ENCODE results near the gene MAP2K4. TPM values are rescaled to one million over a fixed set of nuclear protein-coding genes. Genes with fewer than 3 reads are reported as not detected.

MAP2K4 gene
- total RNA-seq, 2 donors from 2014 or later: 49.0 to 54.6 TPM

DNA sequence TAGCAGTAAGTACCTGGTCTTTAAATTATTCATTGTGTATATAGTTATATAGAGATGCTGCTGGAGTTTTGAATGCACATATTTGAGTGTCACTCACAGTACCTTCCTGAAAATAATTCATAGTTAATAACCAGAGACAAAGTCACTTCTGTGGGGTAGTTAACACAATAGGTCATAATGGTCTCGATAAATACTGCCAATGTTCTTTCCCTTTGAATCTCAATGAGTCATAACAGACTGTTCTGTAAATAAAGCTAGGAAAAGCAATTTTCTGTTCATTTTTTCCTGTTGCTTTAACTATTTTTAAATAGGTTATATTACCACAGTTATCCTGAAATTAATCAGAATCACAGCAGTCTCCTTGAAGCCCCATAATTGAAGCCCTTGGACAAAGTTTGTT, 87.2 kb downstream of the MAP2K4 start:
- Histone ChIP-seq H3K27me3 (ENCODE audit: control insufficient read depth, insufficient read depth, low read length, poor library complexity, severe bottlenecking) (no peaks in the 10 kb centered on the region), H3K4me3 (ENCODE audit: low read length) (no peak overlapping the region), H3K36me3 (ENCODE audit: control insufficient read depth, insufficient read depth, low read length) (peaks cover 22% of the 10 kb centered on the region), H3K9ac (ENCODE audit: extremely low read depth, low read length, poor library complexity, severe bottlenecking) (no peak overlapping the region), H3K27ac (ENCODE audit: low read depth, low read length) (no peak overlapping the region), H3K9me3 (ENCODE audit: control insufficient read depth, low read length) (no peaks in the 10 kb centered on the region), H3K4me1 (ENCODE audit: control insufficient read depth, insufficient read depth, low read length) (no peaks in the 10 kb centered on the region)
- H3K9me3 Mint-ChIP-seq: no peaks in the 10 kb centered on the region
- peaks cover 26% of the 10 kb centered on the region for H3K36me3 Mint-ChIP-seq (ENCODE audit: low read depth)
- H3K4me3 Mint-ChIP-seq: no peak overlapping the region
- TF ChIP-seq, protein P1, sequence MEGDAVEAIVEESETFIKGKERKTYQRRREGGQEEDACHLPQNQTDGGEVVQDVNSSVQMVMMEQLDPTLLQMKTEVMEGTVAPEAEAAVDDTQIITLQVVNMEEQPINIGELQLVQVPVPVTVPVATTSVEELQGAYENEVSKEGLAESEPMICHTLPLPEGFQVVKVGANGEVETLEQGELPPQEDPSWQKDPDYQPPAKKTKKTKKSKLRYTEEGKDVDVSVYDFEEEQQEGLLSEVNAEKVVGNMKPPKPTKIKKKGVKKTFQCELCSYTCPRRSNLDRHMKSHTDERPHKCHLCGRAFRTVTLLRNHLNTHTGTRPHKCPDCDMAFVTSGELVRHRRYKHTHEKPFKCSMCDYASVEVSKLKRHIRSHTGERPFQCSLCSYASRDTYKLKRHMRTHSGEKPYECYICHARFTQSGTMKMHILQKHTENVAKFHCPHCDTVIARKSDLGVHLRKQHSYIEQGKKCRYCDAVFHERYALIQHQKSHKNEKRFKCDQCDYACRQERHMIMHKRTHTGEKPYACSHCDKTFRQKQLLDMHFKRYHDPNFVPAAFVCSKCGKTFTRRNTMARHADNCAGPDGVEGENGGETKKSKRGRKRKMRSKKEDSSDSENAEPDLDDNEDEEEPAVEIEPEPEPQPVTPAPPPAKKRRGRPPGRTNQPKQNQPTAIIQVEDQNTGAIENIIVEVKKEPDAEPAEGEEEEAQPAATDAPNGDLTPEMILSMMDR (conservative IDR thresholded peaks at IDR 0.05): no peak
- H3K27me3 Mint-ChIP-seq (ENCODE audit: insufficient read depth): no peaks in the 10 kb centered on the region
- H3K4me1 Mint-ChIP-seq: peaks cover 20% of the 10 kb centered on the region
- 100% methylated on average over 1 of the region's 1 CpG for WGBS, 2 experiments (ENCODE audit: insufficient coverage in 1 of 2, insufficient read length in 1 of 2)
- H3K27ac Mint-ChIP-seq: no peak overlapping the region
- no peak for DNase-seq

DNA sequence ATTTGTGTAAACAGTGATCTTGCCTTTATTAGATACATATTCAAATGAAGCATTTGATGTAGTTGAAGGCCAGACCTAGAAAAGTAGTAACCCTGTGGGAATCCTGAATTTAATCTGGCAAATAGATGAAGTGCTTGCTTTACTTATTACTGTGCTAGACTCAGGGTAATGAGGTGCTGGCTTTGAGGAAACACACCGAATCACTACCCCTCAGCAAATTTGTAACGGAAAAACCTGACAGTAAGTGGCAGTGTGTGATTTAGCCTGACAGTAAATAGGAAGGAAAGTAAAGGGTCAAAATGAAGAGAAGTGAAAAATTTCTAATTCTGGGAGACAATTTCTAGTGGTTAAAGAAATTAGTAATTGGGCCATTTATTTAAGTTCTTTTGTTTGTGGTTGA, 90.2 kb downstream of the MAP2K4 start:
- Mint-ChIP-seq H3K4me3 (no peak overlapping the region), H3K27me3 (ENCODE audit: insufficient read depth) (no peaks in the 10 kb centered on the region), H3K36me3 (ENCODE audit: low read depth) (peaks cover 45% of the 10 kb centered on the region), H3K4me1 (peaks cover 9% of the 10 kb centered on the region), H3K27ac (no peak overlapping the region), H3K9me3 (no peaks in the 10 kb centered on the region)
- H3K9me3 ChIP-seq (ENCODE audit: control insufficient read depth, low read length): no peaks in the 10 kb centered on the region
- no peak overlapping the region for H3K27ac ChIP-seq (ENCODE audit: low read depth, low read length)
- H3K4me3 ChIP-seq (ENCODE audit: low read length): no peak overlapping the region
- no peak for DNase-seq
- H3K27me3 ChIP-seq (ENCODE audit: control insufficient read depth, insufficient read depth, low read length, poor library complexity, severe bottlenecking): no peaks in the 10 kb centered on the region
- H3K36me3 ChIP-seq (ENCODE audit: control insufficient read depth, insufficient read depth, low read length): peaks cover 51% of the 10 kb centered on the region
- TF ChIP-seq, protein P1 (conservative IDR thresholded peaks at IDR 0.05): no peak
- no peaks in the 10 kb centered on the region for H3K4me1 ChIP-seq (ENCODE audit: control insufficient read depth, insufficient read depth, low read length)
- no peak overlapping the region for H3K9ac ChIP-seq (ENCODE audit: extremely low read depth, low read length, poor library complexity, severe bottlenecking)
- 93 to 100% methylated on average over 2 of the region's 2 CpGs for WGBS, 2 experiments (ENCODE audit: insufficient coverage in 1 of 2, insufficient read length in 1 of 2)

DNA sequence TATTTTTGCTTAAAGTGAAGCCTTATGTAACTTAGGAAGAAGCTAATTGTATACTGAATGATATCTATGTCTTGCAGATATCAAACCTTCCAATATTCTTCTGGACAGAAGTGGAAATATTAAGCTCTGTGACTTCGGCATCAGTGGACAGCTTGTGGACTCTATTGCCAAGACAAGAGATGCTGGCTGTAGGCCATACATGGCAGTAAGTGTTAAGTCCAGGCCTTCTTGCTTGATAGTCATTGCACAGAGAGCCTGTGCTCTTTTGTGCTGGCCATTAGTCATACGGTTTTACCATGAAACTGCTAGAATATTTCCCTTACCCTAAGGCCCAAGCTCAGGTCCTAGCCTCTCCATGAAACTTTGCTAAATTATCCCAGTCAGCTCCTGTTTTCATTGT, 92.5 kb downstream of the MAP2K4 start:
- WGBS, 2 experiments (ENCODE audit: insufficient coverage in 1 of 2, insufficient read length in 1 of 2): 83 to 95% methylated on average over 2 of the region's 2 CpGs
- no peak overlapping the region for H3K4me3 ChIP-seq (ENCODE audit: low read length)

More for the DNA sequence above, 92.5 kb downstream of the MAP2K4 start:
- peaks cover 62% of the 10 kb centered on the region for H3K36me3 Mint-ChIP-seq (ENCODE audit: low read depth)
- Histone ChIP-seq H3K27me3 (ENCODE audit: control insufficient read depth, insufficient read depth, low read length, poor library complexity, severe bottlenecking) (no peaks in the 10 kb centered on the region), H3K9me3 (ENCODE audit: control insufficient read depth, low read length) (no peaks in the 10 kb centered on the region), H3K4me1 (ENCODE audit: control insufficient read depth, insufficient read depth, low read length) (no peaks in the 10 kb centered on the region), H3K36me3 (ENCODE audit: control insufficient read depth, insufficient read depth, low read length) (peaks cover 69% of the 10 kb centered on the region), H3K9ac (ENCODE audit: extremely low read depth, low read length, poor library complexity, severe bottlenecking) (no peak overlapping the region), H3K27ac (ENCODE audit: low read depth, low read length) (no peak overlapping the region)
- no peak overlapping the region for H3K27ac Mint-ChIP-seq
- TF ChIP-seq, protein P1 (conservative IDR thresholded peaks at IDR 0.05): no peak
- peaks cover 9% of the 10 kb centered on the region for H3K4me1 Mint-ChIP-seq
- no peak overlapping the region for H3K4me3 Mint-ChIP-seq
- no peaks in the 10 kb centered on the region for H3K9me3 Mint-ChIP-seq
- DNase-seq: no peak
- no peaks in the 10 kb centered on the region for H3K27me3 Mint-ChIP-seq (ENCODE audit: insufficient read depth)
